Activated CD8-positive, alpha-beta memory T cell treated with anti-CD3 and anti-CD28 coated beads for 24 hours (primary cell): Measurements from ENCODE around the gene RUNX2.

ENCODE experiments used
- DNase-seq: peaks from one replicate; pipeline ENCODE4 v3.0.0-alpha.2; 2020

The RUNX2 gene

DNA sequence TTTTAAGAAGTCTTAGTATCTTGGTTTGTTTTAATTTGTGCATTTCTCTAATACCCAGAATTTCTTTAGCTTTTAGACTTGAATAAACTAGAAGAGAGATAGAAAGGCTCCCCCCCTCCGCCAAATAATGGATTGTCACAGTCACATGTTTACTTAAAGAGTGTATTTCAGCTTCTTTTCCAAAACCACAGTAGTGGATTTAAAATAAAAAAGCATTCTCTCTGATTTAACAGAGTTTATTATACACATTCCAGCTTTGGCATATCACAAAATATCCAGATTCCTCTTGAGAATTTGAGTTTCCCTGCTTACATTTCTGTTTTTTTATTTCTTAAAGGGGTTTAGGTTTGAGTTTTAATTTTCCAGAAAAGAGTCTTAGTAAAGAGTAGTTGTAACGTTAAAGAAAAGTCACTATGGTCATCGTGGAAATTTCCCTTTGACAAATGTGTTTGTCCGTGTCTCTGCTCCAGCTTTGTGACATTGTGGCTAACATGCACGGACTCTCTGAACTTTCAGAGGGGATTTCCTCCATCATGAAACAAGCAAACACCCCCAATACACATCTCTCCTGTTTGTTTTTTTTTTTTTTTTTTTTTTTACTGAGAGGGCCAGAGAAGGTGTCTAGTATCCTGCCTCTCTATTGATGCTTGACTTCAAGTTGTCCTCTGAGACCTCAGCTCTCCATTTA is 163.1 kb downstream of the RUNX2 start:
- no peak for DNase-seq

DNA sequence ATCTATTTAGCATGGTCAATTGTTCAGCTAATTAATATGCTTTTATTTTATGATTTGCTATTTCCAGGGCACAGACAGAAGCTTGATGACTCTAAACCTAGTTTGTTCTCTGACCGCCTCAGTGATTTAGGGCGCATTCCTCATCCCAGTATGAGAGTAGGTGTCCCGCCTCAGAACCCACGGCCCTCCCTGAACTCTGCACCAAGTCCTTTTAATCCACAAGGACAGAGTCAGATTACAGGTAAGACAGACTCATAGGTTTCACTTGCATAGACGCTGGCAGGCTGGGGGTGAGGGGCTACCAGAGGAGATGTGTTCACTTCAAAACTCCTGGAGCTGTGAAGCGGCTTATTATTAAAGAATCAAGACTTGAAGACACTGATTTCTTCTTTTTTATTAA is 163.7 kb downstream of the RUNX2 start:
- no peak for DNase-seq

DNA sequence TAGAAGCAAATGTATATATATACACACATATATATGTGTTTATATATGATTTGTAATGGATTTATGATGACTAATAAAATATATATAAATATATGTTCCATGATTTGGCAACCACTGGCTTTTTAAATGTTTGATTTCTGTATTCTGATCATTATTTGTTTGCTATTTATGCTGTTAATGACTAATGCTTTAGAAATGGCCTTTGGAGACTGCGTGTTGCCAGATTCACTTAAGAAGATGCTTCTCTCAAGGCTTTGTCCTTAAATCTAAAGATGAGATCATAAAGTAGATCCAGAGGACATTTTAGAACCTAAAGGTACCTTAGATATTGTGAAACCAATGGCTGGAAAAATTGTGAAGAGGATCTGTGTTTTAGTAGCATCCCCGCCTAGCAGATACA is 165.6 kb downstream of the RUNX2 start:
- DNase-seq: no peak

DNA sequence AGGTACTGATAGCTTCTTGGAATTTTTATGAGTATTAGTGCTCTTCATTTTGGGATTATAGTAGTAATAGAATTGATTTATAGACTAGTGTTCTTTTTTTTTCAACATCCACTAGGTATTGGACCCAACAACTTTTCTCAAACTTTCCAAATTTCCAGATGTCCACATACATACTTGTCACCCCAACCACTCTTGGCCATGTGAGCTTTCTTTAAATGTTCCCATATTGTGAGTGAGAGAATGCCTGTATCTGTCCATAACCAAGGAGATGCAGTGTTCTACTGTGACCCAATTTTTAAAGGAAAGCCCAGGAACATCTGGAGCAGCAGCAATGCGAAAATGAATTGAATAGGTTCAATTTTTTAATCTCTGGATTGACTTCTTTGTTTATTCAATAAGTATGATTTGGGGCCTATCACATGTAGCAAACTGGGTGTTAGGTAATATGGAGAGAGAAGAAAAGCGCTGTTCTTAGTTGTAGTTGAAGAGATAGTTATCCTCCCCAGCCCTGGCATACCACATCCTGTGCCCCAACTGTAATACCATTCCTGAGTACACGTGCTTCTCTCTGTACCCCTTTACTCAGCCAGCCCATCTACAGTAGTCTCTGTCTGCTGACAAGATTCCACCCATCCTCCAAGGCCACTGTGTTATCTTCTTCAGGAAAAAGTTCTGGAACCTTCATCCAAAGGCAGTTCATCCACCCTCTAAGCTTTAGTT is 166.4 kb downstream of the RUNX2 start:
- DNase-seq: no peak

DNA sequence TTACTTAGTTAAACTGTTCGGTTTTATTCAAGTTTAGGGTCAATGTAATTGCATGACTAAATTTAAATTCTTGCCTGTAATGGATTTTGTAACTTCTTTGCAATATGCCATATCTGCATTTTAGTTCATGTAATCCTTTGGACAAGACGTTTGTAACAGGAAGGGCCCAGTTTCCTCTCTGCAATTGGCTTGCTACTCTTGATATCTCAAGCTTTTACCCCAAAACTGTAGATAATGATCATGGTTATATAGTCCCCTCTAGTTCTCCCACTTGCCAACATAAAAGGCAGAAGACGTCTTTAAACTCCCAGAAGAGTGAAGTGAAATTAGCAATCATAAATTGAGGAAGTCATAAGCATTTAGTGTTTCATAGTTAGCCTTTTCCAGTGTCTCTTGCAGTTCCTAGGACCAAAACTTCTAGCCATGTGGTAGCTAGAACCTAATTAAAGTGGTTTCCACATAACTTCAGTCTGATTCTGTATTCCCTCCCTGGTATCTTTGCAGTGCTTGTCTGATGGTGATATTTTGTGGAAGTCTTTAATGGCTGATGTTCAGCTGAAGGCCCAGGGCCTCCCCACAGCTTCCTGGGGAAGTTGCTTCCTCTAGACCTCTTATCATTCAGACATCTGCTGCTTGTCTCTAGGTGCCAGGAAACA is 167.4 kb downstream of the RUNX2 start:
- no peak for DNase-seq

DNA sequence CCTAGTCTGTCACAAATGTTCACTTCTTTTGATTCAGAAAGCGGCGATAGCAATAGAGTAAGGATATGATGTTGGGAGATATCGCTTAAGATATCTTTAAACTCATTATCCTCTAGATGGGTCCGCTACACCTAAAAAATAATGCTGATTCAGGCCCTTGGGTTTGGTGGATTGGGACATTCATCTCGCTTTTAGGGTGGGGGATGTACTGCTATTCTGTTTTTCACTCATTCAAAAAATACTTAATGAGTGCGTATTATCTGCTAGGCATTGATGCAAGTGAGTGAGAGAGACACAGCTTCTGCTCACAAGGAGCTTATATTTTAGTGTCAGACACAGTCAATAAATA is 167.9 kb downstream of the RUNX2 start:
- DNase-seq: no peak

DNA sequence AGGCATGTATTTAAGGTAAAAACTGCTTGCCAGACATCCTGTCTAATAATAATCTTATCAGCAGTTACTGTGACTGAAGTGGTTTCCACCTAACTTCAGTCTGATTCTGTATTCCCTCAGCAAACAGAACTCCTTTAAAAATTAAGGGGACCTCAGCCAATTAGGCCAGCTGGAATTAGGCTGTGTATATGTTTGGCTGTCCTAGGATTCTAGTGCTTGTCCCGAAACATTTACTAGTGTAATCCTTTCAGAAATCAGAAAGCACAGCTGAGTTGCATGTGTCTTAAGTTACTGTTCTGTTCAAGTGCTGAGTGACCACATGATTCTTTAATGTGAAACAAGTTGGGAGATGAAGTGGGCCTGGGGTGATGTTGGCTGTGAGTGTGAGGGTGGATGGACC is 170.5 kb downstream of the RUNX2 start:
- DNase-seq: no peak

DNA sequence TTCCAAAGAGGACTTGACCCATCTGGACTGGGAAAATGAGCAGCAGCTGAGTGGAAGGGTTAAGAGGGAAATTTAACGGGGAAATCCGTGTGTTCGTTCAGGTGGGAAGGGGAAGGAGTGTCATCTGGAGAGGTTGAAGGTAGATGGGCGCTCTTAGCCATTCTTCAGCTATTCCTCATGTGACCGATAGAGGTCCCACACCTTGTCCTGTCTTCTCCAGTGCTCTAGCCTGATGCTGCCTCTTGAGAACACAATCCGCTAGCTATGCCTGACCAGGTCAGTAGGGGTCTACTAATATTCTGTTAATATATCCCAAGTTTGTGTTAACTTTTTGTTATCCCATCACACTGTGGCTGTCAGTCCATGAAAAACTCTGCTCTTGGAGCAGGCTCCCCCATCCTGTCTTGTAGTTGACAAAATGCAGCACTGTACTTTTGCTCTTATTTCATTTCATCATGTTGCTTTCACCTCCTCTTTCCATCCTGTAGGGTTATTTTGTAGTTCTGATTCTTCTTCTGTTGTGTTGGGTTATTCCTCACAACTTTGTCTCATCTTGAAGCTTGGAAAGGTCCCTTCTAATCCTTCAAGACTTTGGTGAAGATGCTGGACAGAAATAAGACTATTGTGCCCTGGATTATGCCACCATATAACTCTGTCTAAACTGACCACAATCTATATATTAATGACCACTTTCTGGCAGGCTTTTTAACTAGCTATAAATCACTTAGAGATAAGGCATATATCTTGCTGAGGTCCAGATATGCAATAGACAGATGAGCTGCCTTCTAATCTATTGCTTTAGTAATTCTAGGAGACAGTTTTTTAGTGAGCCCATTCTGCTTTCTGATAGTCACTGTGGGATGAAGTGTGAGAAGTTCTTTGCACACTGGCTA is 173.0 kb downstream of the RUNX2 start:
- no peak for DNase-seq

DNA sequence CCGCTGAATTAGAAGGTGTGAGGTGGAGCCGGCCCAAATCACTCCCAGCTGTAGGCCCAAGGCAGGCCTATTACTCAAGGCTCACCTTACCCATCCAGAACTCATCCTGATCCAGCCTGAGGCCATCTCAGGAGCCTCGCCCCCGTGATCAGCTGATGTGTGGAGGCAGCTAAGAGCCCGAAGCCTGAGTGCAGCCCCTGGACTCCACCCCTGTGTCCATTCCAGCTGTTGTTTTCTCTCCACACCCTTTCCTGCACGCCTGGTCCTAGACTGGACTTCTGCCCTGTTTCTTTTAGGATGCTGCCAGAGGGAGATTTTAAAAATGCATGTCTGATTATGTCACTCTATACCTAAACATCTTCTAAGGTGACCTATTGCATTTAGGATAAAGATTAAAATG is 174.3 kb downstream of the RUNX2 start:
- DNase-seq: no peak

DNA sequence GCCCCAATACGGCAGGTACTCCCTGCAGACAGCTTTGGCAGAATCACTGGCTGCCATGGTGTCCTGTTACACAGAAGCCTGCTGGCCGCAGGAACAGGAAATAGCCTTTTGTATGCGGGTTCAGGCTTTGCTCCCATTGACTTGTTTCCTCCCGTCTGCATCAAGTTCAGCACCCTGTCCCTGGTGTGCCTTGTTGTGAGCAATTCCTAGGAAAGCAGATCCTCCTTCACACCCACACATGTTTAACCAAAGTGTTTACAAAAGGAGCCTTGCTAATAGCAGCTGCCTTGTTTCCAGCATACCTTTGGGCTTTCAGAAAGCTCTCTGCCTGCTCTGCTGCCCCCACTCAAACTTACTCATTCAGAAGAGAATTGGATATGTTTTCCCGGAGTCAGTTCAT is 176.8 kb downstream of the RUNX2 start:
- DNase-seq: no peak

DNA sequence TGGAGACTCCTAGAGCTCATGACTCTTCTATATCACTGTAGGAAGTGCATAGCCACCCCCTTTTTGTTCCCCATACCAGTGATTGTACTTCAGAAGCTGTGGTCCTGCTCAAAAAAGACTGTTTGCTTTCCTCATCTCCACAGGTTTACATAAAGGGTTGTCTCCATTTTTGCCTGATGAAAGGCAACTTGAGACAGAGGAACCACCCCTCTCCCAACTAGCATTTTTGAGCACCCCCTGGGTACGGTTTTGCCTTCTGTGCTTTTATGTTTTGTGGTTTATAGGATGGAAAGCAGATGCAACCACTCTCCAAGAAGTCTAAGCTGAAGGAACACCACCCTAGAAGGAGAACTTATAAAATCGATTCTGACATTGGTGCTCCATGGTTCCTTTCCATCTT is 177.3 kb downstream of the RUNX2 start:
- no peak for DNase-seq

DNA sequence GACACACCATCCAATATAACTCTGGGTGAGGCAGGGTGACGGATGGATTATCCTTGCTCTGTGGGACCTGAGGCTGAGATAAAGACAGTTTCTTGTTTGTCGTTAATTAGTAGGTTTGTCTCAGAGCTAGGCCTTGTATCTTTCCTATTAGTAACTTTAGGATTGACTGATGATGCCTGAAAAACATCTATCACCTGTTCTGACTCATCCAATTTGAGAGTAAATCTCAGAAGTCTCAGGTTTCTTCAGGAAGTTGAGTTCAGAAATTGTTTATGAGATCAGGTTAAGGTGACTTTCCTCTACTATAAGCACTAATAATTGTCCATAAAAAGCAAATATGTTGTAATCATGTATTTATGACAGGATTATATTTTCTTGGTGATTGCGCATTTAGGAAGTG is 179.1 kb downstream of the RUNX2 start:
- DNase-seq: no peak

DNA sequence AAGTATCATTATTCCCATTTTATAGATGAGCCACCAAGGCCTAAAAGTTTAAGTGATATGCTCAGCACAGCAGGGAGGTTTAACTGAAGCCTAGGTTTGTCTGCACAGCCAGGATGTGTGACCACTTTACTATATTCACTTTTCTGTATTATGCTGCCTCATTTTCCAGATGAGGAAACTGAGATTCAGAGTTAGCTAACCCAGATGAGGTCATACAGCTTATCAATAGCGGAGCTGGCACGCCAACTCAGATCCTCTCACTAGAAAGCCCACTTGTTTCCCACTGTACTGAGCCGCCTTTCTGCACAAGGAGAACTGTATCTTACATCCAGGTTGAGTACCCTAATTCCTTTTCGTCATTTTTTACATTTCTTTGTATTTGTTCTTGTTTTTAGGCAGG is 181.3 kb downstream of the RUNX2 start:
- DNase-seq: no peak

DNA sequence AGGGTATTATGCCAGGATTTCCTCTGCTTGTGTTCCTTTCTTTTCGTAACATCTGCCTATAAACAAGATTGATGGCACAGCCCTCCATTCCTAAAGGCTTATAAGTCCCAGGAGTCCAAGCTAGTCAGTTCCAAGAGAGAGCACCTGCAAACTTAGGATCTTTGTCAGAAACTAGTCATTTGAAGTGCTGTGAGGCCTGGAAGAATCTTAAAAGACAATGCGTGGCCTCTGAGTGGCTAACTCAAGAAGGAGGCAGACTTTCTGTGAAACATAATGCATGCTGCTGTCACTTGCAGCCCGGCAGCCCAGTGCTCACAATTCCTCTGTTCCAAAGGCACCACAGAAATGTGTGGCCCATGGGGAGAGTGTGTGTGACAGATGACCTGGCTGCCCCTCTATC is 184.6 kb downstream of the RUNX2 start:
- no peak for DNase-seq

DNA sequence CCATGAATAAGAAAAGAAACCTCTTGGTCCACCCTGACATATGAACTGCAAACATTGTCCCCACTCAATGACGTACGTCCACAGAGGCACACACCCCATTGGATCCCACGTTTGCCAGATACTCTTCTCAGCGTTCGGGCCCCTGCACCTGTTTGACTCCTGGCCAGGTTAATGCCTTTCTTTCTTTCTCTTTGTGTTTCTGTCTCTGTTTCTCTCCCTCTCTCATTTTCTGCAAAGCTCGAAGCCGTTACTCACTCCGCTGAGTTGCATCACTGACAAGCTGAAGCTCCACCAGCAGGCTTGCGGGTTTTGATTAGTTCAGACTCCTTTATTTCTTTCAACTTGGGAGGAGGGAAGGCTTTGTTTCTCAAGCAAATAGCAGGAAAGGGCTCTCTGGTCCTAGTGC is 185.1 kb downstream of the RUNX2 start:
- no peak for DNase-seq

DNA sequence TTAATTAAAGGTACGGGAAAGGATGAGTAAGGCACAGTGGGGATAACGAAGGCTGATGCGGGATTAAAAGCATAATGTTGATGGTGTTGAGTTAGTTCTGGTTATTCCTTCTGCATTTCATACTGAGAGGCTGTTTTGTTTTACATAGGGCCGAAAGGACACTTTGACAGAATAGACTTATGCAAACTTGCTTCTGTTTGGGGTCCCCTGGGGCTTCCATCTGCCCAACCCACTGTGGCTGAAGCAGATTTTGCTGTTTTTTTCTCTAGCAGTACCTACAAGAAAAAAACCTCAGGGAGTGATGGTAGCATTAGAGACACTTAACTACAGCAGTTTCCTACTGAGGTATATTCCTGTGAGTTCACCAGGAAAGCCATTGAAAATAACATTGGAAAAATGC is 185.7 kb downstream of the RUNX2 start:
- DNase-seq: no peak

DNA sequence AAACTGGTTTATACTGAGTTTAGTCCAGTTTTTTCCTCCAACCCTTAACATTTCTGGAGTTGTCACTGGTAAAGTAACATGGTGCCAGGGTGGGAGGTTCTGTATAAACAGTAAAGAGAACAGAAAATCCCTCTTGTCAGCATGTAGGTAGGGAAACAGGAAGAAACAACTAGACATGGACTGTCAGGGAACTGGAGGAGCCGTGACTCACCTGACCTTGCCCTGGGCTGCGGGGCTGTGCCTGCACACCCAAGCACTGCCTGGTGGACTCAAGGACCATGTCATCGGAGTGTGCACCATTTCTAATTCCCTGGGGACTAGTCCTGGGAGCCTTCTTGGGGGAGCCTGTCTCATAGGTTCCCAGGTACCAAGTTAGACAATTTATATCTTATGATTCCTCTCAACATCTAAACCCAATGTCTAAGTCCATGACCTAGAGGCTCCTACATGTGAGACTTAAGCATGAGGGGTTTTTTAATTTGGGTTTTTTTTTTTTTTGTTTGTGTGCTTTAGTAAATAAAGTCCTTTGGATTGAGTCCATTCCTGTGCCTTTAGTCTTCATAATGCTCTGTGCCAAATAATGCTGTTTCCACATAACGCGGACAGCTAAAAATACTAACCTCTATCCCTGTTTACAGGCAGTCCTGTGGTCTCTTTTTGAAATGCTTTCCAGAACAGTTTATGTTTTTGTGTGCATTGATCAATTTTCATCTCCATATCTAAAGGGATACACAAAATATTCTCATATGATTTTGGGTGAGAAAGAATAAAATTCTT is 186.5 kb downstream of the RUNX2 start:
- no peak for DNase-seq

DNA sequence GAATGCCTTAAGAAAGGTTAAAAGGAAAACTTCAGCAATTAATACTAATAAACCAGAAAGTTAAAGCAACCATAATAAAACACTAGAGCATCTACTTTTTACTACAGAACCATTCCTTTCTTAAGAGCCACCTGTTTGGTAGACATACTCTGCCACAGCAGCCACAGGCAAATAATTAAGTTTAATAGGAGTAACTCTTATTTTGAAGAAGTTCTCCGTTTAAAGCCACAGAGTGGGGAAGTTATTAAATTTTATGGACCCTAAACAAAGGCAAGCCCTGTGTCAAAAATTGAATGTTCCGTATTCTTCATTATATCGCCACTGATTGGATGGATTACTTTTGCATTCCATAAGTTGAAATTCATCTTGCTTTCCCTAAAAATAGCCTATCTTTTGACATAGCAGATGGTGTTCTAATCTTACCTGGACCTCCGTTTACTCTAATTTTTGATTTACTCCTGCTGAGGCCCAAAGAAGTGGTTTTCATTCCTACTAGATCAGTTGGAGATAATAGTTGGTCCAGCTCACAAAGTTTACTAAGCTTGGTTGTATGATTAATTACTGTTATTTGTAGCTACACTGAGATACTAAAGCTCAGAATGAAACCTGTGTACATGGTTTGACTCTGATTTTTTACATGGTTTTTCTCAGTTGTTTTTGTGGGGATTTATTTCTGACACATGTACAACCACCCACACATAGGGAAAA is 190.0 kb downstream of the RUNX2 start:
- no peak for DNase-seq

DNA sequence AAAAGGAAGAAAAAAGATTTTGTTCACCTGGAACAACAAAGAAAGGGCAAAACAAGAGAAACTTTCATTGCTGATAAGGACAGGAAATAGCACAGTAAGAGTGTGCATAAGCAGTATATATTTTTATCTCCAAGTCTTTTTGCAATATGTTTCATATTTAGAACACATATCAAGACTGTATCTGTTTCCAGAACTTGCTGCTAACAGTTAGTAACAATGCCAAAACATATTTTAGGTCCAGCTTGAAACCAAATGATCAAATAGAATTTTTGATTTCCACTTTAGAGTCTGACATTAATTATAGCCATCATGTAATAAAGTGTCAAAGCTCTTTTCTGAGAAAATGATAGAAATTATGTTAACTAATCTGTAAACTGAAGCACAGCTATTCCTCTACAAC is 193.1 kb downstream of the RUNX2 start:
- DNase-seq: no peak

DNA sequence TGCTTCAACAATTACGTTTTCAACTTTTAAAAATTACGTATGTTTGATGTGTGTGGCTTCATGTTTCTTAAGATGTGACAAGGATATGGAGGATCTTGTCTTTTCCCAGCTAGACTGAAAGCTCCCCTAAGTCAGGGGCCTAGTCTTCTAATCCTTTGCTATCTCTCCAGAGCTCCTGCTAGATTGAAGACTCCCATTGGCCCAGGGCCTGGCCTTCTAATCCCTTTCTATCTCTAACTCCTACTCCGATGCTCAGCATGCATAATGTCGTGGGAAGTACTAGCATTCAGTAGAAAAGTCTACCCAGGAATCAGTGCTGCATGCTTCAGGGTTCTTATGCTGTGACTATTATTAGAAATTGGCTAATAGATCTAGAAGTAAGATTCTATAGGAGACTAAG is 194.4 kb downstream of the RUNX2 start:
- DNase-seq: no peak

DNA sequence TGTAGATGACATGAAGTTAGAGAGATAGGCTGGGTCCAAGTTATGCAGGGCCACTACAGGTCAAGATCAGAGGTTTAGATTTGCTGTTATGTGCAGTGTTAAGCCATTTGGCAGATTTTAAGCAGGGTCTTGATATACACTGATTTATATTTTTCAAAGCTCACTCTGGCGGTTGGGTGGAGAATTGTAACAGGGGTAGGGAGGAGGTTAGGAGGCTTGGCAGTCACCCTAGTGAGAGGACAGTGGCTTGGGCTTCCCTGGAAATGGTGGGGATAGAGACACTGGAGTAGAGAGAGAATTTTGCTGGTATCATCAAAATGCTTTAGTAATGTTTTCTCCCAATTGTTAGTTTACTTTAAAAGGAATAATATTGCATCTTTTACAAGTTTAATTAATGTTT is 199.1 kb downstream of the RUNX2 start:
- no peak for DNase-seq

DNA sequence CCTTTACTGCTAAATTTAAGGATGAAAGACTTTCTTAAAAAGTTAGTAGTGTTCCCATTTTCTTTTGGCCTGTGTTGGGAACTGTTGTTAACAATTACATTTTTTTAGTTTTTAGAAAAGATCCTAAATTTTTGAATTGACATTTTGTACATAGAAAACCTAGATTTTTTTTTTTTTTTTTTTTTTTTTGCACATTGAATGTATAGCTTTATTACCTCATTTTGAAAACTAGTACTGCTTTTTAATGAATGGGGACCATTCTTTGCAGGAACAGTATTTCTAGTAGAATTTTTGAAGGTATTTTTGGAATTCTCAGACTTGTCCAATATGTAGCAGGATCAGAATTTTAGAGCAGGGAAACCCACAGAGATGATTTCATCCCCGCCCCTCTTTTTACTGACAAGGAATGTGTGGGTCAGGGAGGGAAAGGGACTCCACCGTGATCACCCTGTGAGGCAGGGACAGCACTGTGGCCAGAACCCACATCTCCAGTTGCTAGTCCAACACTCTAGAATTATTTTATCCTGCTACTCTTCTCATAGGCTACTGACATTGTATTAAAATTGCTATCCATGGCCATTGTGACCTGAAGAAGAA is 204.0 kb downstream of the RUNX2 start:
- DNase-seq: no peak
